Skeletal muscle satellite cell (primary cell): ENCODE data around the gene DLX4. TPM values are rescaled to one million over a fixed set of nuclear protein-coding genes. Genes with fewer than 3 reads are reported as not detected.

Experiments used
- H3K27me3 ChIP-seq: 2 replicates; pipeline ENCODE4 v1.7.0; 2013; ENCODE audit warnings: low read length; ENCODE audit not compliant: control insufficient read depth, insufficient read depth
- H3K36me3 ChIP-seq: 2 replicates; pipeline ENCODE4 v1.7.0; 2013; ENCODE audit warnings: mild to moderate bottlenecking, control low read depth, low read length; ENCODE audit not compliant: insufficient read depth
- H3K4me1 ChIP-seq: 2 replicates; pipeline ENCODE4 v1.7.0; 2013; ENCODE audit warnings: low read length; ENCODE audit not compliant: control insufficient read depth, insufficient read depth
- H3K4me2 ChIP-seq: 2 replicates; pipeline ENCODE4 v1.7.0; 2013; ENCODE audit warnings: mild to moderate bottlenecking, low read length
- H3K4me3 ChIP-seq: 2 replicates; pipeline ENCODE4 v1.7.0; 2013; ENCODE audit warnings: low read length
- H3K9ac ChIP-seq: 2 replicates; pipeline ENCODE4 v1.7.0; 2013; ENCODE audit warnings: mild to moderate bottlenecking, low read depth, low read length, moderate library complexity
- H3K9me3 ChIP-seq: replicated peaks from 2 replicates; pipeline ENCODE4 v1.7.0; 2013; ENCODE audit warnings: mild to moderate bottlenecking, control low read depth, low read length
- total RNA-seq: library from RNA; depleted of rRNA; stranded (reverse); fragments of >200 nt; gene quantifications from 2 replicates; pipeline ENCODE4 v1.2.3, GENCODE V29; 2012; rRNA removed

The DLX4 gene
- total RNA-seq = not detected in 2 replicates

DNA sequence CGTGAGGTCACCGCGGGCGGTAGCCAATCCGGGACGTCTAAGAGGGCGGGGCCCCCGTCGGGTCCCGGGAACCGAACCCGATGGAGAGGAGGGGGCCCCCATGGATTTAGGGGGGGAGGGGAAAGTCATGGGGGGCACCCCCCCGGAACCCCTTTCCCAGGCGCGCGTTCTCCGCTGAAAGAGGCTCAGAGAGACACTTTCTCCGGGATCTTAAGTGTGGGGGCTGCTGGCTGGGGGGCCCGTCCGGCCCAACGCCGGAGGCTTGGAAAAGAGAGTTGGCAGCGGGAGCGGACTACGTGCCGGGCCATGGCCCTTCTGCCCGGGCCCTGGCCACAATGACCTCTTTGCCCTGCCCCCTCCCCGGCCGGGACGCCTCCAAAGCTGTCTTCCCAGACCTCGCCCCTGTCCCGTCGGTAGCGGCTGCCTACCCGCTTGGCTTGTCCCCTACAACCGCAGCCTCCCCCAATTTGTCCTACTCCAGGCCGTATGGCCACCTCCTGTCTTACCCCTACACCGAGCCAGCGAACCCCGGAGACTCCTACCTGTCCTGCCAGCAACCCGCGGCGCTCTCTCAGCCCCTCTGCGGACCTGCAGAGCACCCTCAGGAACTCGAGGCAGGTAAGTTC, at the start of gene DLX4:
TSS of gene DLX4 (plus strand) at position 57 of the 626 bp plus-strand sequence. CDS start at position 336, 279 bp downstream.
- peak within 1 kb of the TSS; percentile 95 for H3K4me2 ChIP-seq
- H3K9me3 ChIP-seq = no peaks in the 10 kb centered on the region
- H3K4me3 ChIP-seq = peak within 1 kb of the TSS; percentile 69
- H3K9ac ChIP-seq = no peak within 1 kb of the TSS
- H3K36me3 ChIP-seq = no peaks in the 10 kb centered on the region
- peaks cover 35% of the 10 kb centered on the region for H3K4me1 ChIP-seq
- H3K27me3 ChIP-seq = peaks cover 96% of the 10 kb centered on the region

GRCh38 chr17:49920030-49920769, 48.8 kb upstream of the DLX4 start:
- Histone ChIP-seq H3K27me3 (peaks cover 29% of the 10 kb centered on the region), H3K9me3 (no peaks in the 10 kb centered on the region), H3K4me1 (no peaks in the 10 kb centered on the region), H3K9ac (no peak overlapping the region), H3K4me3 (no peak overlapping the region), H3K4me2 (no peak overlapping the region), H3K36me3 (no peaks in the 10 kb centered on the region)

DNA sequence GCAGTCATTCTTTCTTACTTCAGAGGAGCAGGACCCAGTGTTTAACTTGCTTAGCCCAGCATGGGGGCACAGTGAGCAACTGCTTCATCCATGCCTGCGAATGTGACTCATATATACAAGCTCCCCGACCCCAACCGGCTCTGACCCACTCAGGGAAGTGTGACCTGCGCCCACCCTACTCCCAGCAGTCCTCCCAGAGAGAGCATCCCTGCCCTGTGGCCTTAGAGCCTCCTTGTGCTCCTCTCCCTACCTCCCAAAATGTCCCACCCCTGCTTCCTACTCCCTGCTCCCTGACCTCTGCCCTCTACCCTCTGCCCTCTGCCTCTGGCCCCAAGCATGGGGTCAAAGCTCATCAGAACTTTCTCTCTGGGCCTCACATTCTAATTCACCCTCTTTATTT, 46.9 kb upstream of the DLX4 start:
- Histone ChIP-seq H3K36me3 (no peaks in the 10 kb centered on the region), H3K9ac (no peak overlapping the region), H3K4me3 (no peak overlapping the region), H3K27me3 (peaks cover 12% of the 10 kb centered on the region), H3K4me1 (peaks cover 17% of the 10 kb centered on the region), H3K4me2 (no peak overlapping the region), H3K9me3 (no peaks in the 10 kb centered on the region)

GRCh38 chr17:49924116-49924515, 44.9 kb upstream of the DLX4 start:
- Histone ChIP-seq H3K36me3 (no peaks in the 10 kb centered on the region), H3K9me3 (no peaks in the 10 kb centered on the region), H3K4me1 (peaks cover 37% of the 10 kb centered on the region), H3K4me2 (no peak overlapping the region), H3K27me3 (peaks cover 12% of the 10 kb centered on the region), H3K4me3 (no peak overlapping the region), H3K9ac (no peak overlapping the region)

DNA sequence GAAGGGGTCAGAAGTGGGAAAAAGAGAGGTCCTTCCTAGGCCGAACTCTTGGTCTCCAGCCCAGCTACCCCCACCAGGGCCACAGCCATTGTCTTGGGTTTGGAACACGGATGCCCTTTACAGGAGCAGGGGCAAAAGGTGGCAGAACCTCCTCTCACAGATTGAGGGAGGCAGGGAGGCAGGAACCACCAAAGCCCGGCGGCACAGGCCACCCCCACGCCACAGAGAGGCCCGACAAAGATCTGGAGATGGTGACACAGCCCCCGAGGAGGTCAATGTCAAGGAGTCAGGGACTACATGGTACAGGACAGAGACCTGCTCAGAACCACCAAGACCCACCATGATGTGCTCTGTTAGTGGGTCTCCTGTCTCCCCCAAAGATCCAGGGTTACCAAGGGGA, 44.4 kb upstream of the DLX4 start:
- no peak overlapping the region for H3K4me2 ChIP-seq
- no peak overlapping the region for H3K4me3 ChIP-seq
- no peaks in the 10 kb centered on the region for H3K9me3 ChIP-seq
- peaks cover 12% of the 10 kb centered on the region for H3K27me3 ChIP-seq
- H3K36me3 ChIP-seq = no peaks in the 10 kb centered on the region
- no peak overlapping the region for H3K9ac ChIP-seq
- H3K4me1 ChIP-seq = peaks cover 41% of the 10 kb centered on the region

GRCh38 chr17:49925921-49926320, 43.1 kb upstream of the DLX4 start:
- H3K4me2 ChIP-seq = no peak overlapping the region
- H3K36me3 ChIP-seq = no peaks in the 10 kb centered on the region
- H3K4me3 ChIP-seq = no peak overlapping the region
- H3K9me3 ChIP-seq = no peaks in the 10 kb centered on the region
- no peak overlapping the region for H3K9ac ChIP-seq
- H3K27me3 ChIP-seq = peaks cover 8% of the 10 kb centered on the region
- peaks cover 41% of the 10 kb centered on the region for H3K4me1 ChIP-seq

DNA sequence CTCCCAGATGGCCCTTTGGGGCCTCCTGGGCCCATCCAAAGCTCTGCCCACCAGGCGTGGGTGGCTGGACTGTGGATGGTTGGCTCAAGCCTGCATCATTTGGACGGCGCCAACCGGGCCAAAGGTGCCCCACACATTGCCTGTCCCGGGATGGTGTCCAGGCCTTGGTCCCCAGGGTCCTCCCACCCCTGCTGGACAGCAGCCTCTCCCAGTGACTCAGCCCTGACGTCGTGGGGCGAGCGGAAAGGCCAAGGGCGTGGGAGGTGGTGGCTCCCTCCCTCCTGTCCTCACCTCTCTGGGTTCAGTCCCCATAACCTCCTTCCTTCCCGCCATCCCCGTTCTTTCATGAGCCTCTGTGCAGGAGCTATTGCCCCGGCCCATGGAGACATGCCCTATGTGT, 42.1 kb upstream of the DLX4 start:
- Histone ChIP-seq H3K9me3 (no peaks in the 10 kb centered on the region), H3K9ac (no peak overlapping the region), H3K4me1 (peaks cover 41% of the 10 kb centered on the region), H3K36me3 (no peaks in the 10 kb centered on the region), H3K4me3 (peak overlapping the region; percentile 44), H3K4me2 (peak overlapping the region; percentile 69), H3K27me3 (peaks cover 8% of the 10 kb centered on the region)

- Histone ChIP-seq H3K4me3 (no peak overlapping the region), H3K27me3 (peaks cover 13% of the 10 kb centered on the region), H3K9ac (no peak overlapping the region), H3K9me3 (no peaks in the 10 kb centered on the region), H3K4me1 (peaks cover 41% of the 10 kb centered on the region), H3K36me3 (no peaks in the 10 kb centered on the region), H3K4me2 (no peak overlapping the region)
These were observed 40.7 kb upstream of the DLX4 start for GRCh38 chr17:49928126-49928800.

- H3K27me3 ChIP-seq = peaks cover 14% of the 10 kb centered on the region
- no peaks in the 10 kb centered on the region for H3K9me3 ChIP-seq
- H3K4me2 ChIP-seq = no peak overlapping the region
- H3K4me3 ChIP-seq = no peak overlapping the region
- H3K36me3 ChIP-seq = no peaks in the 10 kb centered on the region
- peaks cover 41% of the 10 kb centered on the region for H3K4me1 ChIP-seq
- H3K9ac ChIP-seq = no peak overlapping the region
These were observed 40.0 kb upstream of the DLX4 start for GRCh38 chr17:49928837-49929475.

GRCh38 chr17:49930880-49931279, 38.1 kb upstream of the DLX4 start:
- Histone ChIP-seq H3K4me2 (no peak overlapping the region), H3K9ac (no peak overlapping the region), H3K27me3 (peaks cover 29% of the 10 kb centered on the region), H3K9me3 (no peaks in the 10 kb centered on the region), H3K36me3 (no peaks in the 10 kb centered on the region), H3K4me1 (peaks cover 38% of the 10 kb centered on the region), H3K4me3 (no peak overlapping the region)

DNA sequence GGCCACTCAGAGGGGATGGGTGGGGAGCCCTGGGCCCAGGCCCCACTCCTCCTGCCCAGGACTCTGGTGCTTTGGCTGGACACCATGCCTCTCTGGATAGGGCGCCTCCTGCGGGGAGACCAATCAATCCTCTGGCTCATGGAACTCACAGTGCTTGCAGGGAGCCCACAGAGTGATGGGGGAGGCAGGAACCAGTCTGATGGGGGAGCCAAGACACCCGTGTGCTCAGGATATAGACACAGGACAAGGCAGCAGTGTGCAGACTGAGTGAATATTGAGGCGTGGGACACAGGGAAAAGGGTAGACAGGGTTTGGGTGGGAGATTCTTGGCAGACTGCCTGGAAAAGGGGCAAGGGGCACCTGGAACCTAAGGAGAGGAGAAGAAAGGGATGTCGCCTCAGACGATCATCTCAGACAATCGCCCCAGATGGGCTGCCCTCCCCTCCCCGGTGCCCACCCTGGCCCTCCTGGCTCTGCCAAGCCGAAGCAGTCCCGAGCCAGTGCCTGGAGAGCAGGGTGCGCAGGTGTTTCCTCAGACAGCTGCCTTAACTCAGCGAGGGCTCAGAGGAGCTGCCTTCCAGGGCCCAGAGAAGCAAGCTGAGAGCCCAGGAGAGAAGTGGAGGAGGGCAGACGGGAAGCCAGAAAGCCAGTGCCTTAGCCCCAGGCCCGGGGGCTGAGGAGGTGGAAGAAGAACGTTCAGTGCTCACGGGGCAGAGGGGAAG, 37.4 kb upstream of the DLX4 start:
- H3K4me3 ChIP-seq = no peak overlapping the region
- no peak overlapping the region for H3K9ac ChIP-seq
- peaks cover 34% of the 10 kb centered on the region for H3K27me3 ChIP-seq

More for the DNA sequence above, 37.4 kb upstream of the DLX4 start:
- peaks cover 31% of the 10 kb centered on the region for H3K4me1 ChIP-seq
- no peak overlapping the region for H3K4me2 ChIP-seq
- no peaks in the 10 kb centered on the region for H3K36me3 ChIP-seq
- H3K9me3 ChIP-seq = no peaks in the 10 kb centered on the region
